DOHH2 (cell line): ENCODE measurements around the gene AQP5.

ENCODE experiments used
- H3F3A ChIP-seq: fragments of 200-600 bp; sonication (generic), shearing (Covaris generic); 2 replicates; pipeline ENCODE4 v1.6.0; 2016; ENCODE audit warnings: antibody characterized with exemption, mild to moderate bottlenecking; ENCODE audit not compliant: control insufficient read depth, insufficient read depth
- H3K27ac ChIP-seq: fragments of 200-600 bp; sonication (generic); 2 replicates; pipeline ENCODE4 v1.5.1; 2014; ENCODE audit warnings: low read depth, mild to moderate bottlenecking, low read length, moderate library complexity
- H3K27me3 ChIP-seq: fragments of 200-600 bp; sonication (generic); 2 replicates; pipeline ENCODE4 v1.6.1; 2014; ENCODE audit warnings: mild to moderate bottlenecking, low read length, mixed read lengths; ENCODE audit not compliant: control insufficient read depth
- H3K36me3 ChIP-seq: fragments of 200-600 bp; sonication (generic); 2 replicates; pipeline ENCODE4 v1.6.1; 2014; ENCODE audit warnings: mild to moderate bottlenecking, low read length, moderate library complexity, mixed read lengths; ENCODE audit not compliant: control insufficient read depth
- H3K4me1 ChIP-seq: fragments of 200-600 bp; sonication (generic); 2 replicates; pipeline ENCODE4 v1.6.1; 2014; ENCODE audit warnings: mild to moderate bottlenecking, low read length, mixed read lengths; ENCODE audit not compliant: control insufficient read depth
- H3K4me2 ChIP-seq: fragments of 200-600 bp; sonication (generic); 2 replicates; pipeline ENCODE4 v1.6.0; 2014; ENCODE audit warnings: mild to moderate bottlenecking, low read length, moderate library complexity
- H3K4me3 ChIP-seq: fragments of 200-600 bp; sonication (generic); 2 replicates; pipeline ENCODE4 v1.5.1; 2014; ENCODE audit warnings: mild to moderate bottlenecking, low read length, mixed read lengths
- H3K79me2 ChIP-seq: fragments of 200-600 bp; sonication (generic); 2 replicates; pipeline ENCODE4 v1.6.1; 2014; ENCODE audit warnings: mild to moderate bottlenecking, low read length, mixed read lengths; ENCODE audit not compliant: control insufficient read depth
- H3K9me2 ChIP-seq: fragments of 200-600 bp; sonication (generic); replicated peaks from 2 replicates; pipeline ENCODE4 v1.6.1; 2014; ENCODE audit warnings: mild to moderate bottlenecking, low read length, mixed read lengths; ENCODE audit not compliant: control insufficient read depth
- H3K9me3 ChIP-seq: fragments of 200-600 bp; sonication (generic); 2 replicates; pipeline ENCODE4 v1.6.1; 2014; ENCODE audit warnings: antibody characterized with exemption, low read length, mixed read lengths; ENCODE audit not compliant: control insufficient read depth, insufficient read depth
- H4K20me1 ChIP-seq: fragments of 200-600 bp; sonication (generic); 2 replicates; pipeline ENCODE4 v1.6.0; 2014; ENCODE audit warnings: low read depth, mild to moderate bottlenecking, antibody characterized with exemption, low read length, moderate library complexity; ENCODE audit not compliant: control insufficient read depth, insufficient read depth
- EZH2phosphoT487 ChIP-seq: fragments of 200-600 bp; sonication (generic); IDR thresholded peaks from 2 replicates; pipeline ENCODE4 v1.6.1; 2017; ENCODE audit warnings: borderline replicate concordance, mild to moderate bottlenecking, antibody characterized with exemption, low read length, moderate library complexity, mixed read lengths
- TF ChIP-seq, protein P1 (sequence below): fragments of 200-600 bp; sonication (generic); IDR thresholded peaks from one replicate; pipeline ENCODE4 v1.5.1; 2014; ENCODE audit warnings: antibody characterized with exemption, mild to moderate bottlenecking, low read depth, low read length; ENCODE audit not compliant: poor library complexity, severe bottlenecking

AQP5 gene

DNA sequence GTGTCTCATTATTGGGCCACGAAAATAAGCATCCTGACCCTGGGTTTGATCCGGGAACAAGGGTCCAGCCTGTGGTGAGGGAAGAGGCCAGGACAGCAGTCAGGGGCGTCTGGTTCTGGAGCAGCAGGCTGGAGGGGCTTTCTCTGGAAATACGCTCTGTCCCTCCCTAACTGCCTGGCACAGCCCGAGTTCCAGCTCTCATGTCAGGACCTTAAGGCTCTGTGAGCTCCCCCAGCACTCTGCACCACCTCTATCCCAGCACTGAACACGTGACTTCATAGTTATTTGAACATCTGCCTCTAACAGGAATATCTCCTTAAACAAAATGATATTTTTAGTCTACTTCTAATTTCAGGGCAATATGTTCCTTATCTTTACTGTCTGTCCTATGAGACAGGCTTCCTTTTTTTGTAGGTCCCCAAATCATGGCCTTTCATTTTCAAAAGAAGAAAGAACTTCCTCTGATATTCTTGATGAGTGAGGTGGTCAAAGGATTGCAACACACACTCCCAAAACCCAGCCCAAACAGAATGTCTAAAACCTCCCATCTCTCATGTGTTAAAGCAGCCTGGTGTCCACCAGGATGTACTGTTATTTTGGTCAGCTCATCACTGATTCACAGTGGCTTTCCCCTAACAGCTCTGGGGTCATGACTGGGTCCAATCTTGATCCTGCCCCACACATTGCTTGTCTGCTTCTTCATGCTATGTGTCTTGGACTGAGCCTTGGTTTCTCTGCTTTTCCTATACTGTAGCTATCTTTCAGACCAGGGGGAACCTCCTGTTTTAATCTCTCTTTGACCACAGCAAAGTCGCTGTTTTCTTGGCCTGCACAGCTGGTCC, 20.8 kb downstream of the AQP5 start:
- Histone ChIP-seq H3K27ac (no peak overlapping the region), H3K4me2 (no peak overlapping the region), H3K4me1 (no peaks in the 10 kb centered on the region), H3F3A (peaks cover 2% of the 10 kb centered on the region; the same call in 1 of the 2 replicates), H3K9me2 (no peaks in the 10 kb centered on the region), H3K27me3 (no peaks in the 10 kb centered on the region), H3K36me3 (peaks cover 3% of the 10 kb centered on the region), H3K79me2 (no peaks in the 10 kb centered on the region), H3K9me3 (no peaks in the 10 kb centered on the region), H4K20me1 (no peaks in the 10 kb centered on the region), H3K4me3 (no peak overlapping the region)
- TF ChIP-seq, protein P1, sequence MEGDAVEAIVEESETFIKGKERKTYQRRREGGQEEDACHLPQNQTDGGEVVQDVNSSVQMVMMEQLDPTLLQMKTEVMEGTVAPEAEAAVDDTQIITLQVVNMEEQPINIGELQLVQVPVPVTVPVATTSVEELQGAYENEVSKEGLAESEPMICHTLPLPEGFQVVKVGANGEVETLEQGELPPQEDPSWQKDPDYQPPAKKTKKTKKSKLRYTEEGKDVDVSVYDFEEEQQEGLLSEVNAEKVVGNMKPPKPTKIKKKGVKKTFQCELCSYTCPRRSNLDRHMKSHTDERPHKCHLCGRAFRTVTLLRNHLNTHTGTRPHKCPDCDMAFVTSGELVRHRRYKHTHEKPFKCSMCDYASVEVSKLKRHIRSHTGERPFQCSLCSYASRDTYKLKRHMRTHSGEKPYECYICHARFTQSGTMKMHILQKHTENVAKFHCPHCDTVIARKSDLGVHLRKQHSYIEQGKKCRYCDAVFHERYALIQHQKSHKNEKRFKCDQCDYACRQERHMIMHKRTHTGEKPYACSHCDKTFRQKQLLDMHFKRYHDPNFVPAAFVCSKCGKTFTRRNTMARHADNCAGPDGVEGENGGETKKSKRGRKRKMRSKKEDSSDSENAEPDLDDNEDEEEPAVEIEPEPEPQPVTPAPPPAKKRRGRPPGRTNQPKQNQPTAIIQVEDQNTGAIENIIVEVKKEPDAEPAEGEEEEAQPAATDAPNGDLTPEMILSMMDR, result no peak
- TF ChIP-seq EZH2phosphoT487, result no peak

- Histone ChIP-seq H3K4me1 (no peaks in the 10 kb centered on the region), H3K4me3 (no peak overlapping the region), H3F3A (peaks cover 2% of the 10 kb centered on the region; the same call in 1 of the 2 replicates), H3K79me2 (no peaks in the 10 kb centered on the region), H3K36me3 (peaks cover 17% of the 10 kb centered on the region), H3K27ac (no peak overlapping the region), H3K9me2 (no peaks in the 10 kb centered on the region), H3K4me2 (no peak overlapping the region), H4K20me1 (no peaks in the 10 kb centered on the region), H3K9me3 (no peaks in the 10 kb centered on the region), H3K27me3 (no peaks in the 10 kb centered on the region)
- TF ChIP-seq EZH2phosphoT487, result no peak
- TF ChIP-seq, protein P1, result no peak
These were observed 22.2 kb downstream of the AQP5 start for GRCh38 chr12:49983892-49984291.

- Histone ChIP-seq H3K36me3 (peaks cover 25% of the 10 kb centered on the region), H3K27me3 (no peaks in the 10 kb centered on the region), H3K4me1 (no peaks in the 10 kb centered on the region), H3K9me2 (no peaks in the 10 kb centered on the region), H3K27ac (no peak overlapping the region), H3K4me2 (no peak overlapping the region), H3F3A (peaks cover 2% of the 10 kb centered on the region; the same call in 1 of the 2 replicates), H3K9me3 (no peaks in the 10 kb centered on the region), H4K20me1 (no peaks in the 10 kb centered on the region), H3K79me2 (no peaks in the 10 kb centered on the region), H3K4me3 (no peak overlapping the region)
- TF ChIP-seq, protein P1, result no peak
- no peak for TF ChIP-seq EZH2phosphoT487
These were observed 23.0 kb downstream of the AQP5 start for GRCh38 chr12:49984476-49985359.
